ENCODE measurements around the gene SLC38A8. TPM values are rescaled to one million over a fixed set of nuclear protein-coding genes. Genes with fewer than 3 reads are reported as not detected.

The SLC38A8 gene
- total and polyA plus RNA-seq, 7 experiments from 2014 or later, result not detected

DNA sequence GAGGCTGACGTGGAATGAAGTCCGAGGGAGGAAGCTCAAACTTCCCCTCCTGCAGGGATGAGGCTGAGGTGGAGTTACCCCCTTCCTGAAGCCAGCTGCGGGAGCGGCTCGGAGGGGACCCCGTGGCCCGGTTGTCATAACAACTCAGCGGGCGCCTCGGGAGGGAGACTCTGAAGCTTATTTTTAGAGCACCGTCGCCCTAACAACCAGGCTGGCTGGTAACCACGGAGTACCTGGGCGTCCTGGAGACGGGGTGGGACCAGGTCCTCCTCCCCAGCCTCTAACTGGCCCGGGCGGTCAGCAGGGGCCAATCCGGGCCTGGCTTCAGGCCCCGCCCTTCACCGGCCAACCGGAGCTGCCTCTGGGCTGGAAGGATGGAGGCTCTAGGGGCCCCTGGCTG lies 46.8 kb downstream of the SLC38A8 start:
- Mint-ChIP-seq H3K4me3 (peak overlapping the region in 1 of 10 donors; percentile 32), H3K36me3 (no peaks in the 10 kb centered on the region), H3K27me3 (peaks cover 3 to 69% (median 44%) of the 10 kb centered on the region in 5 donors), H3K27ac (no peak overlapping the region), H3K4me1 (peaks cover 0 to 4% (median 0%) of the 10 kb centered on the region in 7 donors), H3K9me3 (peaks cover 0 to 4% (median 0%) of the 10 kb centered on the region in 11 donors)
- ATAC-seq (no peak), DNase-seq (no peak)
- H3K36me3 ChIP-seq (ENCODE audit: control insufficient read depth in 2 of 3, insufficient read depth in 3 of 3, low read length in 3 of 3), result no peaks in the 10 kb centered on the region
- POLR2A ChIA-PET, result no interaction called here
- H3K9me3 ChIP-seq (ENCODE audit: control insufficient read depth in 2 of 3, low read length in 3 of 3), result no peaks in the 10 kb centered on the region
- no peak overlapping the region for H3K27ac ChIP-seq (ENCODE audit: low read depth, low read length)
- intact Hi-C loops (cut with micrococcal nuclease), result no loop called here
- CTCF ChIA-PET, result no interaction called here
- H3K4me1 ChIP-seq (ENCODE audit: control insufficient read depth in 2 of 2, insufficient read depth in 2 of 2, low read length in 2 of 2), result no peaks in the 10 kb centered on the region
- no peak overlapping the region for H3K4me3 ChIP-seq (ENCODE audit: low read length)
- no peaks in the 10 kb centered on the region for H3K27me3 ChIP-seq (ENCODE audit: control insufficient read depth in 2 of 2, insufficient read depth in 2 of 2, low read length in 2 of 2)

DNA sequence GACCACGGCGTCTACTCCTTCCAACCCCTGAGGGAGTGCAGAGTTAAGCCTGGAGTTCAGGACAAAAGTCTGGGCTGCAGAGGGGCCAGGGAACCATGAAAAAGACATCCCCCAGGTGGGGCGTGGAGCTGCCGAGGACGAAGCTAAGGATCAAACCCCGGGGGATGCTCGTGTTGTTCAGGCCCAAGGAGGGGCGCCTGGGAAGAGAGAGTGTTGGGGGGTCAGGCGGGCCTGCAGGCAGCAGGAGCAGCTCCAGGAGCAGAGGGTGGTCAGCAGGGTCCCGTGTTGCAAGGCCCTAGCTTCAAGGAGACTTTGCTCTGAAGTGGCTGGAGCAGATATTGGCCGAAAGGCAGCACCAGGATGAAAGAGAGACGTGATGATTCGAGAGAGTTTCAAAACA lies 47.9 kb downstream of the SLC38A8 start:
- Histone ChIP-seq H3K4me3 (ENCODE audit: low read length) (no peak overlapping the region), H3K4me1 (ENCODE audit: control insufficient read depth in 2 of 2, insufficient read depth in 2 of 2, low read length in 2 of 2) (no peaks in the 10 kb centered on the region), H3K27ac (ENCODE audit: low read depth, low read length) (no peak overlapping the region), H3K27me3 (ENCODE audit: control insufficient read depth in 2 of 2, insufficient read depth in 2 of 2, low read length in 2 of 2) (no peaks in the 10 kb centered on the region), H3K36me3 (ENCODE audit: control insufficient read depth in 2 of 3, insufficient read depth in 3 of 3, low read length in 3 of 3) (no peaks in the 10 kb centered on the region), H3K9me3 (ENCODE audit: control insufficient read depth in 2 of 3, low read length in 3 of 3) (no peaks in the 10 kb centered on the region)
- H3K27ac Mint-ChIP-seq, result no peak overlapping the region
- DNase-seq, result no peak
- peak; percentile 24 for ATAC-seq
- intact Hi-C loops (cut with micrococcal nuclease), result no loop called here
- CTCF ChIA-PET, result no interaction called here
- peaks cover 7 to 77% (median 55%) of the 10 kb centered on the region in 5 donors for H3K27me3 Mint-ChIP-seq
- POLR2A ChIA-PET, result no interaction called here
- H3K4me3 Mint-ChIP-seq, result no peak overlapping the region
- peaks cover 0 to 4% (median 0%) of the 10 kb centered on the region in 7 donors for H3K4me1 Mint-ChIP-seq
- peaks cover 0 to 4% (median 0%) of the 10 kb centered on the region in 11 donors for H3K9me3 Mint-ChIP-seq
- H3K36me3 Mint-ChIP-seq, result no peaks in the 10 kb centered on the region

DNA sequence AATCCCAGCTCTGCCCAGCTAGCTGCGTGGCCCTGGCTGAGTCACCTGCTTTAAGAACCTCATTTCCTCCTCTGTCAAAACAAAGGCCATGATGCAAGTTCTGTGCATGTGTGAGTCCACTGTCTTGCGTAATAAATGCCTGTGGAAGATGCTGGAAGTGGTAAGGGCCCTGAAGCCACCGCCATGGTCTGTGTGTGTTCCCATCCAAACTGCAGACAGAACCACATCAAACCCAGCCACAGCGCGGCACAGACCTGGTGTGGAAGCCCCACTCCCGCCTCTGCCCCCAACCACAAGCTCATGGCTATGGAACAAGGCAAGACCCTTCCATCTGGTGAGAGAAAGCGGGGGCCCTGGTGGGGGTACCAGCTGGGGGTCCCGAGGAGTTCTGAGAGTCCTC lies 48.5 kb downstream of the SLC38A8 start:
- Histone ChIP-seq H3K9me3 (ENCODE audit: control insufficient read depth in 2 of 3, low read length in 3 of 3) (no peaks in the 10 kb centered on the region), H3K4me1 (ENCODE audit: control insufficient read depth in 2 of 2, insufficient read depth in 2 of 2, low read length in 2 of 2) (no peaks in the 10 kb centered on the region), H3K4me3 (ENCODE audit: low read length) (no peak overlapping the region), H3K27ac (ENCODE audit: low read depth, low read length) (no peak overlapping the region), H3K27me3 (ENCODE audit: control insufficient read depth in 2 of 2, insufficient read depth in 2 of 2, low read length in 2 of 2) (no peaks in the 10 kb centered on the region), H3K36me3 (ENCODE audit: control insufficient read depth in 2 of 3, insufficient read depth in 3 of 3, low read length in 3 of 3) (no peaks in the 10 kb centered on the region)
- Mint-ChIP-seq H3K9me3 (peaks cover 0 to 6% (median 0%) of the 10 kb centered on the region in 11 donors), H3K36me3 (no peaks in the 10 kb centered on the region), H3K4me1 (peaks cover 0 to 4% (median 0%) of the 10 kb centered on the region in 7 donors), H3K27me3 (peaks cover 8 to 77% (median 59%) of the 10 kb centered on the region in 5 donors), H3K4me3 (no peak overlapping the region), H3K27ac (no peak overlapping the region)
- intact Hi-C loops (cut with micrococcal nuclease), result no loop called here
- ATAC-seq (peak; percentile 59), DNase-seq (no peak)
- POLR2A ChIA-PET, result no interaction called here
- CTCF ChIA-PET, result interaction anchor here (0.5 kb wide), 1 partner anchor 66 kb away, joined by 3 read pairs; no protein-coding TSS in a partner anchor

DNA sequence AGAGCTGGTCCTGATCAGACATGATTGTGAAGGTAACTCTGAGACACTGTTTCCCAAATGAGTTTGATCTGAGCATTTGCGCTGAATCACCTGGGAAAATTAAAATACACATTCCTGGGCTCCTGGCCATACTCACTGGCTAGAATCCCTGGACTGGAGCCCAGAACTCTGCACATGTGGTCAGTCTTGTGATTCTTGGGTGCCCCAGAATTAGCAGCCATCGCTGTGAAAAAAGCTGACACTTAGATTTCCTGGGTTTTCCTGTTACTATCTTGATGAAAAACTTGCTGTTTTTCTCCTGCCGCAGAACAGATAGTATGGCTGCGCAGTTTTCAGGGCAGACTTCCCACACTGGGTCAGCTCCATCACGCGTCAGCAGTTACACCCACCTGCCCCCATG lies 50.0 kb downstream of the SLC38A8 start:
- Histone ChIP-seq H3K4me3 (ENCODE audit: low read length) (no peak overlapping the region), H3K27ac (ENCODE audit: low read depth, low read length) (no peak overlapping the region), H3K27me3 (ENCODE audit: control insufficient read depth in 2 of 2, insufficient read depth in 2 of 2, low read length in 2 of 2) (no peaks in the 10 kb centered on the region), H3K36me3 (ENCODE audit: control insufficient read depth in 2 of 3, insufficient read depth in 3 of 3, low read length in 3 of 3) (no peaks in the 10 kb centered on the region), H3K9me3 (ENCODE audit: control insufficient read depth in 2 of 3, low read length in 3 of 3) (no peaks in the 10 kb centered on the region), H3K4me1 (ENCODE audit: control insufficient read depth in 2 of 2, insufficient read depth in 2 of 2, low read length in 2 of 2) (no peaks in the 10 kb centered on the region)
- H3K4me1 Mint-ChIP-seq, result peaks cover 0 to 4% (median 0%) of the 10 kb centered on the region in 7 donors
- DNase-seq (no peak), ATAC-seq (no peak)
- no peak overlapping the region for H3K27ac Mint-ChIP-seq
- peaks cover 0 to 6% (median 0%) of the 10 kb centered on the region in 11 donors for H3K9me3 Mint-ChIP-seq
- POLR2A ChIA-PET, result no interaction called here
- H3K27me3 Mint-ChIP-seq, result peaks cover 20 to 75% (median 59%) of the 10 kb centered on the region in 5 donors
- no peaks in the 10 kb centered on the region for H3K36me3 Mint-ChIP-seq
- CTCF ChIA-PET, result no interaction called here
- no peak overlapping the region for H3K4me3 Mint-ChIP-seq
- intact Hi-C loops (cut with micrococcal nuclease), result no loop called here

DNA sequence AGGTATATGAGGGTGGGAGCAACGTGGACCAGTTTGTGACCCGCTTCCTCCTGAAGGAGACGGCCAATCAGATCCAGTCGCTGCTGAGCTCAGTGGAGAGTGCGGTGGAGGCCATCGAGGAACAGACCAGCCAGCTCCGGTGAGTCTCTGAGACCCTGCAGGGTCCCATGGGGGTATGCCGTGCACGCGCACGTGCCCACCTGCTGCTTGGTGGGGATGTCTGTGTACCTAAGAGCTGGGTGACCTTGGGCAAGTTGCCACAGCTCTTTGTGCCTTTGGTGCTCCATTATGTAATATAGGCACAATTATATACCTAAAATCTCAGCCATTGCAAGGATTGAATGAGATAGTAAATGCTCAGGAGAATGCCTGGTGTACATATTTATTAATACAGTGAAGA lies 52.1 kb downstream of the SLC38A8 start:
- intact Hi-C loops (cut with micrococcal nuclease), result no loop called here
- DNase-seq (no peak), ATAC-seq (no peak)
- Histone ChIP-seq H3K27me3 (ENCODE audit: control insufficient read depth in 2 of 2, insufficient read depth in 2 of 2, low read length in 2 of 2) (no peaks in the 10 kb centered on the region), H3K4me1 (ENCODE audit: control insufficient read depth in 2 of 2, insufficient read depth in 2 of 2, low read length in 2 of 2) (no peaks in the 10 kb centered on the region), H3K9me3 (ENCODE audit: control insufficient read depth in 2 of 3, low read length in 3 of 3) (no peaks in the 10 kb centered on the region), H3K4me3 (ENCODE audit: low read length) (no peak overlapping the region), H3K27ac (ENCODE audit: low read depth, low read length) (no peak overlapping the region), H3K36me3 (ENCODE audit: control insufficient read depth in 2 of 3, insufficient read depth in 3 of 3, low read length in 3 of 3) (no peaks in the 10 kb centered on the region)
- Mint-ChIP-seq H3K27me3 (peaks cover 19 to 71% (median 55%) of the 10 kb centered on the region in 5 donors), H3K4me1 (peaks cover 0 to 2% (median 0%) of the 10 kb centered on the region in 7 donors), H3K27ac (no peak overlapping the region), H3K4me3 (no peak overlapping the region), H3K36me3 (no peaks in the 10 kb centered on the region), H3K9me3 (peaks cover 0 to 6% (median 0%) of the 10 kb centered on the region in 11 donors)
- ChIA-PET CTCF (no interaction called here), POLR2A (no interaction called here)

DNA sequence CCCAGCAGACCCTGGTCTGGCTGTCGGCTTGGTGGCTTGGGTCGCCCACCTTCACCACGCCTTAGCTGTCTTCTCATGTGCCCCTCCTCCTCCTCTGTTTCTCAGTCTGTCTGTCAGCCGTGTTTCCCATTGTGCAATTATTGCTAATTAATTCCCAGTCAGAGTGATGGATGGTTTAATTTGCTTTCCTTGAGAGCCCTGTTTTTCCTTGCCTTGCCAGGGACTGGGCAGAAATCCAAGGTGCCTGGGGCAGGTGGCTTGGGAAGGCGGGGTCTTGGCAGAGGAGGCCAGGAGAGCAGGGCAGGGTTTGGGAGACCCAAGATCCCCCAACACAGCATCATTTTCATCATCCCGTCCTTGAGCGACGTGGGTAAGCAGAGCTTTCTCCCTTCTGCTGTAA lies 53.3 kb downstream of the SLC38A8 start:
- H3K4me3 ChIP-seq (ENCODE audit: low read length), result no peak overlapping the region
- POLR2A ChIA-PET, result no interaction called here
- peaks cover 0 to 6% (median 0%) of the 10 kb centered on the region in 11 donors for H3K9me3 Mint-ChIP-seq
- CTCF ChIA-PET, result no interaction called here
- H3K27me3 Mint-ChIP-seq, result peaks cover 17 to 60% (median 46%) of the 10 kb centered on the region in 5 donors
- intact Hi-C loops (cut with micrococcal nuclease), result no loop called here
- peaks cover 0 to 1% (median 0%) of the 10 kb centered on the region in 7 donors for H3K4me1 Mint-ChIP-seq
- H3K27me3 ChIP-seq (ENCODE audit: control insufficient read depth in 2 of 2, insufficient read depth in 2 of 2, low read length in 2 of 2), result no peaks in the 10 kb centered on the region
- H3K27ac ChIP-seq (ENCODE audit: low read depth, low read length), result no peak overlapping the region
- H3K9me3 ChIP-seq (ENCODE audit: control insufficient read depth in 2 of 3, low read length in 3 of 3), result no peaks in the 10 kb centered on the region
- H3K27ac Mint-ChIP-seq, result no peak overlapping the region
- no peak overlapping the region for H3K4me3 Mint-ChIP-seq
- no peaks in the 10 kb centered on the region for H3K36me3 ChIP-seq (ENCODE audit: control insufficient read depth in 2 of 3, insufficient read depth in 3 of 3, low read length in 3 of 3)
- no peak for ATAC-seq
- no peaks in the 10 kb centered on the region for H3K4me1 ChIP-seq (ENCODE audit: control insufficient read depth in 2 of 2, insufficient read depth in 2 of 2, low read length in 2 of 2)
- DNase-seq, result no peak
- H3K36me3 Mint-ChIP-seq, result no peaks in the 10 kb centered on the region

DNA sequence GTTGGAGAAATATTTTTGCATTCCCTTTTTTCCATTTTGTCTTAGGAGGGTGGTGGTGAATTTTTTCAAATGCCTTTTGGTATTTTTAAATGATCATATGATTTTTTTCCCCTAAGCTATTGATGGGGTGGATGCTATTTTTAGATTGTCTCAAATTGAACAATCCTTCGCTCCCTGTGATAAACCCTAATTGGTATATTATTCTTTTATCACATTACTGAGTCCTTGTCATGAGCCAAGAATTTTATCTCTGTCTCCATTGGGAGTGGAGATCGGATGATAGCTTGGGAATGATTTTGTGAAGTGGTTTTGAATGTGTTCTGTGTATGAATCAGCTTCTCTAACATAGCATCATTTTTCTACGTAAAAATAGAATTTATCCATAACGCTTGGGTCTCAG lies 59.1 kb downstream of the SLC38A8 start:
- peaks cover 0 to 8% (median 4%) of the 10 kb centered on the region in 11 donors for H3K9me3 Mint-ChIP-seq
- Histone ChIP-seq H3K36me3 (ENCODE audit: control insufficient read depth in 2 of 3, insufficient read depth in 3 of 3, low read length in 3 of 3) (no peaks in the 10 kb centered on the region), H3K9me3 (ENCODE audit: control insufficient read depth in 2 of 3, low read length in 3 of 3) (peaks cover 0 to under 1% (median 0%) of the 10 kb centered on the region in 3 experiments), H3K4me1 (ENCODE audit: control insufficient read depth in 2 of 2, insufficient read depth in 2 of 2, low read length in 2 of 2) (no peaks in the 10 kb centered on the region), H3K27ac (ENCODE audit: low read depth, low read length) (no peak overlapping the region), H3K27me3 (ENCODE audit: control insufficient read depth in 2 of 2, insufficient read depth in 2 of 2, low read length in 2 of 2) (no peaks in the 10 kb centered on the region), H3K4me3 (ENCODE audit: low read length) (no peak overlapping the region)
- H3K27ac Mint-ChIP-seq, result no peak overlapping the region
- no peak for DNase-seq
- POLR2A ChIA-PET, result no interaction called here
- no peaks in the 10 kb centered on the region for H3K36me3 Mint-ChIP-seq
- CTCF ChIA-PET, result no interaction called here
- no peaks in the 10 kb centered on the region for H3K4me1 Mint-ChIP-seq
- ATAC-seq, result no peak
- no peak overlapping the region for H3K4me3 Mint-ChIP-seq
- peaks cover 0 to 14% (median 7%) of the 10 kb centered on the region in 5 donors for H3K27me3 Mint-ChIP-seq
- intact Hi-C loops (cut with micrococcal nuclease), result no loop called here

Data from naive thymus-derived CD4-positive, alpha-beta T cell (primary cell).